GM20000 (cell line): Measurements from ENCODE around the gene HLA-DRB1.
A peak's percentile ranks its signal among the peaks of the same experiment; 100 is the strongest.
"Not testable (repeated sequence)": the region's sequence is repeated elsewhere in the genome, so short reads cannot be mapped to it uniquely, and the experiment has no call there.

Experiments used
- DNase-seq: peaks from one replicate; pipeline ENCODE4 v3.0.0; 2012; ENCODE audit warnings: low spot score
- CTCF ChIP-seq: IDR thresholded peaks from 2 replicates; pipeline ENCODE4 v1.5.1; 2012; ENCODE audit warnings: mild to moderate bottlenecking, control low read depth; ENCODE audit errors: extremely low read depth, missing control alignments

Gene HLA-DRB1

GRCh38 chr6:32589596-32590449 is at the start of gene HLA-DRB1:
Gene HLA-DRB1, minus strand, starts transcription at chr6:32589848. Its CDS starts 106 bp downstream, at chr6:32589742.
- no peak for TF ChIP-seq CTCF
- DNase-seq, result peak; percentile 66

GRCh38 chr6:32638532-32639219 is 49.0 kb upstream of the HLA-DRB1 start:
- TF ChIP-seq CTCF, result no peak
- no peak for DNase-seq

GRCh38 chr6:32637883-32638282 is 48.2 kb upstream of the HLA-DRB1 start:
- no peak for TF ChIP-seq CTCF
- no peak for DNase-seq

- DNase-seq, result peak; percentile 74
- no peak for TF ChIP-seq CTCF
Observed at GRCh38 chr6:32637219-32637880, 47.7 kb upstream of the HLA-DRB1 start, which contains the start of gene HLA-DQA1. Gene HLA-DQA1, plus strand, starts transcription at chr6:32637406. Its CDS starts 53 bp downstream, at chr6:32637459.

GRCh38 chr6:32635526-32636123 is 46.0 kb upstream of the HLA-DRB1 start:
- no peak for DNase-seq
- no peak for TF ChIP-seq CTCF

GRCh38 chr6:32629793-32630192 is 40.1 kb upstream of the HLA-DRB1 start:
- not testable (repeated sequence) for DNase-seq

- DNase-seq, result peak; percentile 25
- no peak for TF ChIP-seq CTCF
Observed at GRCh38 chr6:32627831-32628230, 38.2 kb upstream of the HLA-DRB1 start.
